Measurements from ENCODE around the gene ATP6V1B1. TPM values are rescaled to one million over a fixed set of nuclear protein-coding genes. Genes with fewer than 3 reads are reported as not detected.

The ATP6V1B1 gene
- total RNA-seq, 1 donor from 2014 or later: not detected

GRCh38 chr2:70901227-70902066, 34.3 kb upstream of the ATP6V1B1 start:
- DNase-seq (ENCODE audit: low spot score in 2 of 2) (no peak), FAIRE-seq (no peak)

- FAIRE-seq: no peak
- DNase-seq (ENCODE audit: low spot score in 2 of 2): no peak
These were observed 33.6 kb upstream of the ATP6V1B1 start for GRCh38 chr2:70902067-70902442.

- DNase-seq (ENCODE audit: low spot score in 2 of 2) (no peak), FAIRE-seq (no peak)
These were observed 33.1 kb upstream of the ATP6V1B1 start for GRCh38 chr2:70902579-70902978.

GRCh38 chr2:70903171-70903570, 32.5 kb upstream of the ATP6V1B1 start:
- no peak for FAIRE-seq
- DNase-seq (ENCODE audit: low spot score in 2 of 2): no peak

- FAIRE-seq (no peak), DNase-seq (ENCODE audit: low spot score in 2 of 2) (no peak)
These were observed 31.9 kb upstream of the ATP6V1B1 start for GRCh38 chr2:70903641-70904340.

- DNase-seq (ENCODE audit: low spot score in 2 of 2) (no peak), FAIRE-seq (no peak)
These were observed 31.1 kb upstream of the ATP6V1B1 start for GRCh38 chr2:70904371-70905216.

- FAIRE-seq: no peak
- no peak for DNase-seq (ENCODE audit: low spot score in 2 of 2)
These were observed 30.0 kb upstream of the ATP6V1B1 start for GRCh38 chr2:70905443-70906421.

GRCh38 chr2:70906439-70907005, 29.2 kb upstream of the ATP6V1B1 start:
- FAIRE-seq: no peak
- DNase-seq (ENCODE audit: low spot score in 2 of 2): no peak

GRCh38 chr2:70907130-70908057, 28.3 kb upstream of the ATP6V1B1 start:
- DNase-seq (ENCODE audit: low spot score in 2 of 2): no peak
- no peak for FAIRE-seq

- DNase-seq (ENCODE audit: low spot score in 2 of 2) (no peak), FAIRE-seq (no peak)
These were observed 19.4 kb upstream of the ATP6V1B1 start for GRCh38 chr2:70916291-70916690.

GRCh38 chr2:70918016-70918415, 17.7 kb upstream of the ATP6V1B1 start:
- no peak for DNase-seq (ENCODE audit: low spot score in 2 of 2)
- FAIRE-seq: no peak

GRCh38 chr2:70919672-70920366, 15.9 kb upstream of the ATP6V1B1 start:
- peak; percentile 43 to 62 for DNase-seq (ENCODE audit: low spot score in 2 of 2)
- no peak for FAIRE-seq

- FAIRE-seq (no peak), DNase-seq (ENCODE audit: low spot score in 2 of 2) (no peak)
These were observed 15.4 kb upstream of the ATP6V1B1 start for GRCh38 chr2:70920367-70920715.

- FAIRE-seq (no peak), DNase-seq (ENCODE audit: low spot score in 2 of 2) (no peak)
These were observed 14.7 kb upstream of the ATP6V1B1 start for GRCh38 chr2:70921031-70921430.

- FAIRE-seq (no peak), DNase-seq (ENCODE audit: low spot score in 2 of 2) (no peak)
These were observed 13.9 kb upstream of the ATP6V1B1 start for GRCh38 chr2:70921839-70922234.

- no peak for FAIRE-seq
- DNase-seq (ENCODE audit: low spot score in 2 of 2): no peak
These were observed 13.2 kb upstream of the ATP6V1B1 start for GRCh38 chr2:70922235-70923234.
